H9 (cell line): ENCODE data around the gene FGB. TPM values are rescaled to one million over a fixed set of nuclear protein-coding genes. Genes with fewer than 3 reads are reported as not detected.

ENCODE experiments used
- DNase-seq: peaks from one replicate; pipeline ENCODE4 v3.0.0-alpha.2; 2017
- H2AFZ ChIP-seq: one replicate; pipeline ENCODE4 v1.6.1; 2013; ENCODE audit warnings: mild to moderate bottlenecking, low read length, control low read depth, moderate library complexity
- H2AK5ac ChIP-seq: 2 replicates; pipeline ENCODE4 v1.6.1; 2013; ENCODE audit warnings: low read length, control low read depth, mixed read lengths; ENCODE audit not compliant: insufficient read length
- H2BK120ac ChIP-seq: one replicate; pipeline ENCODE4 v1.6.1; 2013; ENCODE audit warnings: low read depth, mild to moderate bottlenecking, low read length, control low read depth, inconsistent platforms; ENCODE audit not compliant: poor library complexity, severe bottlenecking
- H2BK12ac ChIP-seq: 2 replicates; pipeline ENCODE4 v1.6.1; 2013; ENCODE audit warnings: low read length, control low read depth, mixed read lengths, low read depth; ENCODE audit not compliant: insufficient read length
- H2BK15ac ChIP-seq: 2 replicates; pipeline ENCODE4 v1.6.1; 2013; ENCODE audit warnings: low read depth, low read length, control low read depth
- H2BK20ac ChIP-seq: one replicate; pipeline ENCODE4 v1.6.1; 2013; ENCODE audit warnings: low read depth, mild to moderate bottlenecking, low read length, control low read depth, inconsistent platforms; ENCODE audit not compliant: poor library complexity, severe bottlenecking
- H2BK5ac ChIP-seq: 2 replicates; pipeline ENCODE4 v1.6.1; 2013; ENCODE audit warnings: low read length, control low read depth, mixed read lengths; ENCODE audit not compliant: insufficient read length
- H3K14ac ChIP-seq: 2 replicates; pipeline ENCODE4 v1.6.1; 2013; ENCODE audit warnings: low read length, control low read depth; ENCODE audit not compliant: insufficient read depth
- H3K18ac ChIP-seq: 2 replicates; pipeline ENCODE4 v1.6.1; 2013; ENCODE audit warnings: low read depth, mild to moderate bottlenecking, mixed read lengths, low read length, control low read depth; ENCODE audit not compliant: insufficient read length
- H3K23ac ChIP-seq: 2 replicates; pipeline ENCODE4 v1.6.1; 2013; ENCODE audit warnings: low read length, control low read depth, mixed read lengths, low read depth; ENCODE audit not compliant: insufficient read length
- H3K23me2 ChIP-seq: 2 replicates; pipeline ENCODE4 v1.6.1; 2013; ENCODE audit warnings: low read depth, mild to moderate bottlenecking, mixed read lengths, low read length, control low read depth; ENCODE audit not compliant: insufficient read length, poor library complexity, severe bottlenecking
- H3K27ac ChIP-seq: 2 replicates; pipeline ENCODE4 v1.5.1; 2013; ENCODE audit warnings: low read length, control low read depth, mixed read lengths, low read depth; ENCODE audit not compliant: insufficient read length
- H3K27me3 ChIP-seq: 2 replicates; pipeline ENCODE4 v1.6.1; 2013; ENCODE audit warnings: low read length, control low read depth, inconsistent platforms; ENCODE audit not compliant: insufficient read depth
- H3K4ac ChIP-seq: 2 replicates; pipeline ENCODE4 v1.6.1; 2013; ENCODE audit warnings: low read depth, mild to moderate bottlenecking, control low read depth, inconsistent platforms, low read length, moderate library complexity
- H3K4me1 ChIP-seq: 2 replicates; pipeline ENCODE4 v1.6.1; 2013; ENCODE audit warnings: low read length, control low read depth, inconsistent platforms; ENCODE audit not compliant: insufficient read depth
- H3K4me2 ChIP-seq: 2 replicates; pipeline ENCODE4 v1.6.1; 2013; ENCODE audit warnings: low read length, control low read depth, mixed read lengths; ENCODE audit not compliant: insufficient read length, insufficient read depth
- H3K56ac ChIP-seq: 2 replicates; pipeline ENCODE4 v1.6.1; 2013; ENCODE audit warnings: low read depth, mild to moderate bottlenecking, mixed read lengths, low read length, control low read depth; ENCODE audit not compliant: insufficient read length
- H3K79me1 ChIP-seq: 2 replicates; pipeline ENCODE4 v1.6.1; 2013; ENCODE audit warnings: low read depth, mild to moderate bottlenecking, moderate library complexity, low read length, control low read depth, inconsistent platforms; ENCODE audit not compliant: insufficient read depth, poor library complexity, severe bottlenecking
- H3K79me2 ChIP-seq: 2 replicates; pipeline ENCODE4 v1.6.1; 2013; ENCODE audit warnings: low read length, control low read depth, inconsistent platforms; ENCODE audit not compliant: insufficient read depth
- H3K9ac ChIP-seq: 2 replicates; pipeline ENCODE4 v1.6.1; 2013; ENCODE audit warnings: low read length, control low read depth, mixed read lengths; ENCODE audit not compliant: insufficient read length; ENCODE audit errors: extremely low read depth
- H3K9me3 ChIP-seq: one replicate; pipeline ENCODE4 v1.6.1; 2013; ENCODE audit warnings: low read depth, low read length, inconsistent platforms; ENCODE audit not compliant: control insufficient read depth
- H3T11ph ChIP-seq: one replicate; pipeline ENCODE4 v1.6.1; 2013; ENCODE audit warnings: mild to moderate bottlenecking, low read length, control low read depth, inconsistent platforms
- H4K20me1 ChIP-seq: one replicate; pipeline ENCODE4 v1.6.1; 2013; ENCODE audit not compliant: control insufficient read depth, insufficient read length, insufficient read depth
- H4K5ac ChIP-seq: 2 replicates; pipeline ENCODE4 v1.6.1; 2013; ENCODE audit warnings: low read depth, mild to moderate bottlenecking, mixed read lengths, low read length, control low read depth; ENCODE audit not compliant: insufficient read length
- H4K8ac ChIP-seq: replicated peaks from 2 replicates; pipeline ENCODE4 v1.6.1; 2013; ENCODE audit warnings: low read length, control low read depth, mixed read lengths, low read depth; ENCODE audit not compliant: insufficient read length
- H4K91ac ChIP-seq: 2 replicates; pipeline ENCODE4 v1.6.1; 2013; ENCODE audit warnings: low read depth, mild to moderate bottlenecking, moderate library complexity, mixed read lengths, low read length, control low read depth; ENCODE audit not compliant: insufficient read length
- H3K27ac Mint-ChIP-seq, 3 experiments: 2 replicates in 2 of 3; 3 replicates in 1 of 3; pipeline ENCODE4 v1.8.0; 2020 to 2021; ENCODE audit warnings: mixed read lengths in 3 of 3, mild to moderate bottlenecking in 1 of 3, moderate library complexity in 1 of 3
- H3K27me3 Mint-ChIP-seq: 2 replicates; pipeline ENCODE4 v1.8.0; 2021; ENCODE audit warnings: low read depth, mild to moderate bottlenecking, moderate library complexity, mixed read lengths
- H3K36me3 Mint-ChIP-seq, 3 experiments: 2 replicates in 2 of 3; 3 replicates in 1 of 3; pipeline ENCODE4 v1.8.0; 2020 to 2021; ENCODE audit warnings: low read depth in 3 of 3, mixed read lengths in 3 of 3; ENCODE audit not compliant: insufficient read depth in 1 of 3
- H3K4me1 Mint-ChIP-seq, 2 experiments: 2 replicates each; pipeline ENCODE4 v1.8.0; 2020; ENCODE audit warnings: mixed read lengths in 2 of 2
- H3K4me3 Mint-ChIP-seq, 2 experiments: 2 replicates in 1 of 2; 3 replicates in 1 of 2; pipeline ENCODE4 v1.8.0; 2020 to 2021; ENCODE audit warnings: mild to moderate bottlenecking in 2 of 2, mixed read lengths in 2 of 2, moderate library complexity in 1 of 2
- H3K9me3 Mint-ChIP-seq, 2 experiments: 2 replicates in 1 of 2; 3 replicates in 1 of 2; pipeline ENCODE4 v1.8.0; 2020; ENCODE audit warnings: mild to moderate bottlenecking in 2 of 2, mixed read lengths in 2 of 2, moderate library complexity in 1 of 2
- CTCF ChIP-seq: fragments of 200-600 bp; sonication (generic); conservative IDR thresholded peaks from 3 replicates; pipeline ENCODE4 v1.8.0; 2021; ENCODE audit warnings: antibody characterized with exemption, mild to moderate bottlenecking
- WGBS: extraction: QIAGEN DNeasy Blood & Tissue Kit; methylation state at CpG from one replicate; pipeline ENCODE4 v1.1.7; 2013; ENCODE audit warnings: missing lambda C conversion rate, low lambda C conversion rate, mixed read lengths; ENCODE audit not compliant: insufficient read length; ENCODE audit errors: extremely low coverage; 5-methylcytosine and 5-hydroxymethylcytosine counted together
- total RNA-seq: library from RNA; stranded (reverse); gene quantifications from 2 replicates; pipeline ENCODE4 v1.2.1, GENCODE V29; 2021

Gene FGB
- total RNA-seq, 1 experiment from 2014 or later: not detected

- Mint-ChIP-seq H3K27ac (no peak overlapping the region), H3K36me3 (no peaks in the 10 kb centered on the region), H3K4me1 (peaks cover 3% of the 10 kb centered on the region in 2 experiments; a peak in 2 of 4 replicates), H3K9me3 (no peaks in the 10 kb centered on the region), H3K4me3 (no peak overlapping the region), H3K27me3 (no peaks in the 10 kb centered on the region)
- no peaks in the 10 kb centered on the region for H3K79me2 ChIP-seq
- no peak overlapping the region for H2BK12ac ChIP-seq
- no peak overlapping the region for H2BK20ac ChIP-seq
- no peak overlapping the region for H2AFZ ChIP-seq
- TF ChIP-seq CTCF: no peak
- H3K9me3 ChIP-seq: no peaks in the 10 kb centered on the region
- no peak overlapping the region for H4K91ac ChIP-seq
- H3K18ac ChIP-seq: no peak overlapping the region
- H3K27ac ChIP-seq: no peak overlapping the region
- no peak overlapping the region for H2AK5ac ChIP-seq
- no peak overlapping the region for H2BK120ac ChIP-seq
- WGBS: no CpG with 5 or more reads among the region's 4 CpGs
- no peak overlapping the region for H3T11ph ChIP-seq
- no peak for DNase-seq
- H3K56ac ChIP-seq: no peak overlapping the region
- no peak overlapping the region for H2BK15ac ChIP-seq
- no peak overlapping the region for H3K4me2 ChIP-seq
- no peak overlapping the region for H3K23ac ChIP-seq
- no peaks in the 10 kb centered on the region for H3K23me2 ChIP-seq
- no peak overlapping the region for H4K8ac ChIP-seq
- H4K20me1 ChIP-seq: no peaks in the 10 kb centered on the region
- no peaks in the 10 kb centered on the region for H3K27me3 ChIP-seq
- no peaks in the 10 kb centered on the region for H3K79me1 ChIP-seq
- no peak overlapping the region for H3K9ac ChIP-seq
- no peak overlapping the region for H3K14ac ChIP-seq
- no peak overlapping the region for H2BK5ac ChIP-seq
- H4K5ac ChIP-seq: no peak overlapping the region
- H3K4ac ChIP-seq: no peak overlapping the region
- no peaks in the 10 kb centered on the region for H3K4me1 ChIP-seq
Measured at GRCh38 chr4:154609532-154609931, 46.7 kb downstream of the FGB start.
